GM21619 (cell line): ENCODE data around the gene PIGA.
"Not testable (repeated sequence)": the region's sequence is repeated elsewhere in the genome, so short reads cannot be mapped to it uniquely, and the experiment has no call there.

Experiments
- ATAC-seq: cut with Tn5 transposase; IDR thresholded peaks from one replicate; pipeline ENCODE4 v1.9.1; 2021; ENCODE audit not compliant: unreplicated experiment

Gene PIGA

DNA sequence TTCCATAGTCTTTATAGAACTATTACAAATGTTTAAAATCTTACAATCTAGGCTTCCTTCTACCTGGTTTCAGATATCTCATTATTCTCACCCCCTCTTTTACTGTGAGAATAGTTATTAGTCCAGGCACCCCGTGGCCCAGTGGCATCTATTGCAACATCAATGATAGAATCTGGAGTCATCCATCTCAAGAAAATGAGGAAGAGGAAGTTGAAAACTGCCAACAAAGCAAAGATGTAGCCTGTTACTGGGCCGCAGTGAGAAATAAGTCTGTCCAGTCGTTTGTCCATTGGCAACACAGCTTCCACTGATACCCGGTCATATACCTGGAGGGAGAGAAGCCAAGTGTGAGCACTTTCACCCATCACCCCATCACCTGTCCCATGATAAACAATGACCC is 13.9 kb downstream of the PIGA start:
- no peak for ATAC-seq

DNA sequence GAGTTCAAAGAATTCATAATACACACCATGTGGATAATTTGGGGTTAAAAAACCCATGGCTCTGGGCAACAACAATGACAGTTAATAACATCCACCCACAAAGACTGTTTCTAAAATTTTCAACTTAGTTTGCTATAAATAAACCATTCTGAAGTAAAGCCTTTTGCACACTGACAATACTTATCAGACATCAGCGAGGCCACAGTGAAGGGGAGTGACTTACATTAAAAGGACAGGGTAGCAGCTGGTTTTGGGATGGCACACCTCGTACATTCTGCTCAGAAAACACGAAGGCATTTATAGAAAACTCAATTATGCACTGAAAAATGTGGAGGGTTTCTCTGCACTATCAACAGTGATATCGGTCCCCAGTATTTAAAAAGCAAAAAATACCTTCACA is 15.0 kb downstream of the PIGA start:
- ATAC-seq, result no peak

DNA sequence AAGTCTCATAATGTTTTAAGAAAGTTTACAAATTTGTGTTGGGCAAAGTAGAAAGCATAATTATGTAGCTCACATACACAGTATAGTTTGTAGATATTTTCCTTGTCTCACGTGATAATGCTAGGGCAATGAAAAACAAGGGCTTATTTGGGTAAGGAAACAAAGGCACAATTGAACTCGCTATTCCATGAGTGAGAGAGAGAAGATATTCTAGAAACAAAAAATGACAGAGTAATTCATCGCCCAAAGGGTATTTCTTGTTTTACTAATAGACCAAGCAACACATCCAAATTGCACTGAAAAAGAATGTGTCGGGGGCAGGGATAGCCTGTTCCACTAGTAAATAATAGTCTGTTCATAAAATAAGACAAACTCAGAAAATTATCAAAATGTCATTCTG is 16.2 kb downstream of the PIGA start:
- no peak for ATAC-seq

DNA sequence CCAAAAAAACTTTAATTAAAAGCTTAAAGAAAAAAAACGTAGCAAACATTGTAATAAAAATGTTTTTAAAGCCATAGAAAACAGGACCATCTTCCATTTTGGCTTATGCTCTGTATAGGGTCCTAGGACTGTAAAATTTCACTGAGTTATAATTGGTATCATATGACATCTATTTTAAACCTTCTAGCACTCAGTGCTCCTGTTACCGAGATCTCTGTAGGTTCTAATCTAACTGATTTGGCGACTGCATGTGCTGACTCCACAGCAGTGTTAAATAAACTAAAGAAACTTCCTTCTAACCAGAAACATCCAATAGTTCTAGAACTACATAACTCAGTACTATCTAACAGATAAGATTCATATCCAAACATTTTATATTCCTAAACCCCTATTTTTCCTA is 19.8 kb downstream of the PIGA start, which contains the start of gene ASB11:
Gene ASB11 (minus strand): TSS at position 132 of the 400 bp plus-strand sequence. CDS start 35 bp downstream, at position 97.
- ATAC-seq, result no peak

DNA sequence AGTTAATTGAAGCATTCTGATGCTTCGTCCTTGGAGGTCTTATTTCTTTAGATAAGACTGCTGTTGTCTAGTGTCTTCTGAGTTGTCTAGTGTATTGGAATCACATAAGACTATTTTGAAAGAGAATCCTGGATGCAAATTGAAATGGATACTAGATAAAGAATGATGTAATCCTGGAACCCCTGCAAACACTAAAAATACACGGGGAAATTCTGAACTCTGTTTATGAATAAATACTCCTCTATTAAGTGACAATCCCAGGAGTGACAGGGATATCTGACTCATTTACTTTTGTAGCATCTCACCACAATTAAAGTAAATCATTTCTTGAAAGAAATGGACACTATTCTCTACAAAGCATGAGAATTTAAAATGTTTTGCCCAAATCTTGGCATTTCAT is 20.9 kb downstream of the PIGA start:
- ATAC-seq, result no peak

DNA sequence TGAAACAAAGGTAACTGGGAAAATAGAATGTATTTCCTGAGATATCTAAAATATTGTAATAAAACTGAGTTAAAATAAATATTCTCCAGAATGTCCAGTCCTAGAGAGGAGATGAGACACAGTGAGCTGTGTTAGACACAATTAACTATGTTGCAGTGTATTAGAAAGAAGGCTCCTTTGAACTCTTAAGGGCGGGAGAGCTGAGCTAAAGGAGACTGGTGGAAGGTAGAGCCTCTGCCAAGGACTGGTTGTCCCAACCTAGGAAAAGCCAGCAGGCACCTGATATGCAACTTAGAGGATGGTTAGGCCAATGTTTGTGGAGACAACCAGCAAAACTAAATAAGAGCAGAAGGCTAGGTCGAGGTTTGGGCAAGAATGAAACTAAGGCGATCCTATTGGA is 24.2 kb downstream of the PIGA start:
- no peak for ATAC-seq

DNA sequence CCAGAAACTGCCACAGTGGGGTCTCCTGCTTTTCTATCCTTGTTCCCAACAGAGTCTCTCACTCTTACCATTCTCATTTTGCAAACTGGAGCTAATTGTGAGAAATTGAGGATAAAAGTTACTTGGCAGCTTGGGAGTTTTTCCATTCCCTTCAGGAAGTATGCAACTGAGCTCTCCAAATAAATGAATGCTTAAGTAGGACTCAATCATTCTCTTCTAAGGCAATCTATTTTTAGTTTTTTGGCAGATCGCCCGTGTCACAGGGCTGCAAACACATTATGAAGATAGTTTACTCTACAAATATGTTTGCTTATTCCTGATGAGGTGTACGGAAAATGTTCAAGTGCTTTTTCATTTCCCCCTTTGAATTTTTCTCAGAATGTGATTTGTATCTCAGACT is 25.2 kb downstream of the PIGA start:
- ATAC-seq, result no peak

DNA sequence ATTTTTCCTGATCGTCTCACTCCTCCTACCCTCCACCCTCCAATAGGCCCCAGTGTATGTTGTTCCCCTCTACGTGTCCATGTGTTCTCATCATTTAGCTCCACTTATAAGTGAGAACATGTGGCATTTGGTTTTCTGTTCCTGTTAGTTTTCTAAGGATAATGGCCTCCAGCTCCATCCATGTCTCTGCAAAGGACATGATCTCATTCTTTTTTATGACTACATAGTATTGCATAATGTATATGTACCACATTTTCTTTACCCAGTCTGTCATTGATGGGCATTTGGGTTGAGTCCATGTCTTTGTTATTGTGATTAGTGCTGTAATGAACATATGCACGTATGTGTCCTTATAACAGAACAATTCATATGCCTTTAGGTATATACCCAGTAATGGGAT is 29.4 kb downstream of the PIGA start:
- not testable (repeated sequence) for ATAC-seq

DNA sequence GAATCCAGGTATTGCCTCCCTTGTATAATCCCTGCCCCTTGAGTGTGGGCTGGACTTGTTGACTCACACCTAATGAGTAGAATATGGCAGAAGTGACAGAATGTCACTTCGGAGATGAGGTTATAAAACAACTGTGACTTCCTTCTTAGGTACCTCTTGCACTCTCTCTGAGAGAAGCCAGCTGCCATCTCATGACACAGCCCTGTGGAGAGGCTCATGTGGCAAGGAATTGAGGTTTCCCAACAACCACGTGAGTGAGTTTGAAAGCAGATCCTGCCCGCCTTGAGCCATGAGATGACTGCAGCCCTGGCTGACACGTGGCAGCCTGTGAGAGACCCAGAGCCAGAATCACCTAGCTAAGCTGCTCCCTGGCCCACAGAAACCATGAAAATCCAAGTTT is 33.4 kb downstream of the PIGA start:
- no peak for ATAC-seq

DNA sequence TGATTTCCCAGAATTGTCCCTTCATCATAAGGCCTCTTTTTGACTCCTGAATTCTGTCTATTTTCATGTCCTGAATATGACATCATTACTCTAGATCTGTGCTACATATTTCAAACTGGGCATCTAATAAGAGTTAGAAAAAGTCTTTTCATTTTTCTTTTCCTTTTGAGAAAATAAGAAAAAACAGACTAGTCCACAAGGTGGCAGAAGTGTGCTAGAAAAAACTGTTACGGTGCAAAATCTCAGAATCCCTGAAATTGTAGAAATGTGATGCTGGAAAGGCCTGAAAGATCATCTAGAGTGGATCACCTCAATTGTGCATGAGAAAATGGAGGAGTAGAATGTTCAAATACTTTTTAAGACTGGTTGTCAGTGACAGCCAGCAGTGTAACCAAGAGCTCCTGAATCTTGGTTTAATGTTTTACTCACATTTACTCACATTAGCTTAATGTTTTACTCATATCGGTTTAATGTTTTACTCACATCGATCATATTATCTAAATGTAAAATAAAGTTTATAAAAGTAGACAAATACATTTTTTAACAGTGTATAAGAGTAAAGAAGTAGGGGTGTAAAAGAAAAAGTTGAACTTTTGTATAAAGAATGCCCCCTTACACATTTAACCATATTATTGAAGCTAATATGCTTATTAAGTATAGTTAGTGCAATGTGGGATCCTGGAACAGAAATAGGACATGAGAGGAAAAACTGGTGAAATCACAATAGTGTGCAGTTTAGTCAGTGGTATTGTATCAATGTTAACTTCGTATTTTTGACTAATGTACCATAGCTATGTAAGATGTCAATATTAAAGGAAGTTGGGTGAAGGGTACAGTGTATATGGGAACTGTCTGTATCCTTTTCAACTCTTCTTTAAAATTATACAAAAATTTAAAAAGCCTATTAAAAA is 35.1 kb downstream of the PIGA start:
- no peak for ATAC-seq

DNA sequence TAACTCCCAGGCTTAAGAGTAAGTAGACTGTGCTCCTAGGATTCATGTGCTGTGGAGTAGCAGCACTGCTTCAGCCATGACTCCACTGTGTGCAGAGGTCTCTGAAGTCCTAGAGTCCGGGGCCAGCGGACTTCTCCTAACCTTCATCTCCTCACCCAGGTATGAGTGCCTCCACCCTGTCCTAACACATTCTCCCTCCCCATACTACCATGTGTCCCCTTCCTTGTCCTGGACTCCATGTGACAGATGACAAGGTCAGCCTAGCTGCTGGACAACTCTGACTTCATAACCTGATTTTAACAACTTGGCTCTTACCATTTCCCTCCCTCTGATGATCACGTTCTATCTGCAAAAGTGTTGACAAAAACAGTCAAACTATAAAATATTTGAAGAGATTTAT is 36.5 kb downstream of the PIGA start:
- no peak for ATAC-seq

DNA sequence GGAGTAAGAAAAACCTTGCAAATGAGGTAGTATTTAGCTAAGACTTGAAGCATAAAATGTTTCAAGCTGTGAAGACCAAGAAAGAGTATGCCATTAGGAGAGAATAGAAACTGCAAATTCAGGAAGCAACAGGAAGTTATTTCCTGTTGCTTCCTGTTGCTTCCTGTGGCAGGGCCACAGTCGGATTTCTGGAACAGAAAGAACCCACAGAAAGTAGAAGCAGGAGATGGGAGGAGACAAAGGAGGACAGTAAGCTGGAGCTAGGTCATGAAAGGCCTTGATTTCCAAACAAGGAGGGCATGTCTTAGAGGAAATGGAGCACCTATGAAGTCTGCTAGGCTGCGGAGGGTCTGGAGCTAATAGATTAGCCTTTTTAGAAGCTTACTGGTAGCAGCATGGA is 37.1 kb downstream of the PIGA start:
- ATAC-seq, result no peak

DNA sequence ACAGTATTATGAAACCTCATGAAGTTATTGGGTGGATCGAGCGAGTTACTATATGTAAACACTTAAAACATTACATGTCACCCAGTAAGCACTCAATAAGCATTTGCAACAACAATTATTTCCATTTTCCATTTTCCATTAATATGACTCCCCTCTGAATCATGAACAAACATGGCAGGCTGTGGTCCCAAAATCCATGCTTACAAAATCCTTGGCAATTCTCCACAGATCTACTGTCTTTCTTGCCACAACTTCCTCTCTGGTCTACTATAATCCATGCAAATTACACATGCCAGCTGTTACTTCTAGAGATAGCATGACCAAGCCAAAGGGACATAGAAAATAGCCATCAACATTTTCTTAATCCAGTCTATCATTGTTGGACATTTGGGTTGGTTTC is 41.9 kb downstream of the PIGA start:
- ATAC-seq, result no peak

DNA sequence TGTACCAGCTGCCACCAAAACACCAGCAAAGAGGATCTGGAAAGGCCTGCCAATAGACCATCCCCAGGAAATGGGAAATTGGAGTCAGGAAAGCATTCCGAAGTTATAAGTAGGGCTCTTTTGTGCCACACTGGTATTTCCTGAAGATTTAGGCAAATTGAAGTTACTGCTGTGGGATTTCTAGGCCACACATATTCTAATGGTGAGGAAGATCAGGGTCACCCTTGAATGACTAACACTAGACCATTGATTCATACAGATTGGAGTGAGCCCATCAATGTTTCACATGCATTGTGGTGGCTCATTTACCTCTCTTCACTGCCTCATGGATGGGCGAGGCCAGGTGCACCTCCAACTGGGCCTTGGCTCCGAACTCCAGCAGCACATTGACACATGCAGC is 42.5 kb downstream of the PIGA start:
- ATAC-seq, result no peak

DNA sequence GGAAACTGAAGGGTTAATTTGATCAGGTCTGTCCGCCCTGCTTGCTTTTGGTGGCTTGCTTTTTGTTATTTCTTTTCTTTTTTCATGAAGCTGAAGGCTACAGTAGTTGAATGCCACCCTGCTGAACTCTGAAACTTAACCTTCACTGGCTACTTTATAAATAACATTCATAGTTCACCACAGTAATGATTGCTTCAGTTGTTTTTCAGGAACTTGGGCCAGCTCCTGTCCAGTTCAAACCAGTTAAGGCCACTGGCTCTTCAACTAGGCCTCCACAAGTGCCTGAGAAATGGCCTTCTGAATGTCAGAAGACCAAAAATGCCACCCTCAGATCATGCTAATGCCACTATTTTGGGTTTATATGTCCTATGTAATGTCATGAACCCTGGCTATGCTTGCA is 57.7 kb downstream of the PIGA start:
- no peak for ATAC-seq

DNA sequence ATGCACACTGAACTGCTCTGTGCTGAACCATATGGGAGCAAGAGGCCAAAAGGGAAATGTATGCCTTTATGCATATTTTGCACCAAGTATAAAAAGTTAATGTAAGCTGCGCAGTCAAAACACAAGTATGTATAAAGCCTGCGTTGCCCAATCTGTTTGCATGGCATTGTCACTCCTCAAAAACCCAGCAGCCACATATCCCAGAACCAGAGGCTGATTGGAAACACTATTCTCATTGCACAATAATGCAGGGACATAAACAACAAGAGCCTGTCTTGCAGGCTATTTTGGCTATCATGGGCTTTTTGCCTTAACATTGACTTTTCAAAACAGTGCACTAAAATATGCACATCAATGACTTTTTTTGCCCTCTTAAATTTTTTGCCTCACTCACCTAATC is 60.4 kb downstream of the PIGA start:
- no peak for ATAC-seq

DNA sequence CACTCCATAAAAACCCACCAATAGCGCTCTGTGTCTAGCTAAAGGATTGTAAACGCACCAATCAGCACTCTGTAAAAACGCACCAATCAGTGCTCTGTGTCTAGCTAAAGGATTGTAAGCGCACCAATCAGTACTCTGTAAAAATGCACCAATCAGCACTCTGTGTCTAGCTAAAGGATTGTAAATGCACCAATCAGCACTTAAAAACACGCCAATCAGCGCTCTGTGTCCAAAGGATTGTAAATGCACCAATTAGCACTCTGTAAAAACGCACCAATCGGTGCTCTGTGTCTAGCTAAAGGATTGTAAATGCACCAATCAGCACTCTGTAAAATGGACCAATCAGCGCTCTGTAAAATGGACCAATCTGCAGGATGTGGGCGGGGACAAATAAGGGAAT is 62.0 kb downstream of the PIGA start:
- ATAC-seq, result not testable (repeated sequence)

DNA sequence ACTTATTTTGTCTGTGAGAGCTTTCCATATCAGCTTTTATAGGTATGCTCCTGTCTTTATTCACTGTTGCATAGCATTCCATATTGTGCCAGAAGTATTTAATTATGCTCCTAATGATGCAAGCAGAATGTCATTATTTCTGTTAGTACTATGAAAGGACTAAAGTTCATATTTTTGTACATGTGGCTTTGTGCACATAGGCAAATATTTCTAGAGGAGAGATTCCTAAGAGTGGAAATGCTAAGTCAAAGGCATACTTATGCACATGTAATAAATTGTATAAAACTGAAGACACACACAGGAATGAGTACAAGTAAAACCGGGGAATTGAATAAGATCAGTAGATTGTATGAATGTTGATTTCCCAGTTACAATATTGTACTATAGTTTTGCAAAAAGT is 63.6 kb downstream of the PIGA start:
- no peak for ATAC-seq

DNA sequence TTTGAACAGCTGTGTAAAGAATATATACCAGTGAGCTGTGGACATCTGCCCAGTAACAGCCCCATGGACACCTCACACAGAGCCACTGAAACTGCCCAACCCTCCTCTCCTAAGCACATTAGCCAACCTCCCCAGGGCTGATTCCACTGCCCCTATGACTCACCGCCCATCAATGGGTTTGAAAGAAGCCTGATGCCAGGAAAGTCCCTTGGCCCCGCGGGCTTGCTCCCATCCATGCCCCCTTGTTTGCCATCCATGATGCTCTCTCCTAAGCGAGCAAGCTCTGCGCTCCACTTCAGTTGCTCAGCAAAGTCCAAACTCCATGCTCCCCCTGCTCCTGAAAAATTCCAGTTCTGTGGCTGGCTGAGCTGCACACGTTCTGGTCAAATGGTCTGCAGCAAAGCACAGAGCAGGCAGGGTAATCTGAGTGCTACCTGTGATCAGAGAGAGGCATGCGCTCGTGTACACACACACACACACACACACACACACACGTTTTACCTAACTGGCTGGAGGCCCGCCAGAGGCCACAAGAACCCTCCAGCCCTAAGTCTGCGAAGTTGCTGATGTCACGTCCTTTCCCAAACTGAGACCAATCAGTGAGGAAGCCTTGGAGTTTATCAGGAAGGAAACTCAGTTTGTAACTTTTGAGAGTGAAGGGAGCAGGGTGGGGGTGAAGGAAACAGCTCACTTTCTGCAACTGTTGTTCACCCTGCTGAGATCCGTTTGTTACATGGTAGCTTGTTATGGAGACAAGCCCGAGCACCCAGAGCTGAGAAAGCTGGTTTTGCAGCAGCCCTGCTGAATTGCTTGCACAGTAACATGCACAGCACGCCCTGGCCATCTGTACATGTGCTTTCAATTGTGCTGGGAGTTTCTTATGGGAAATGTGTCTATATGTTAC is 65.5 kb downstream of the PIGA start, which contains the start of gene ASB9:
Gene ASB9 (minus strand): TSS at position 466 of the 904 bp plus-strand sequence. CDS start 209 bp downstream, at position 257.
- ATAC-seq, result peak; percentile 60
